ENCODE measurements around the gene PGRMC2. TPM values are rescaled to one million over a fixed set of nuclear protein-coding genes. Genes with fewer than 3 reads are reported as not detected.

The PGRMC2 gene
- total and polyA plus RNA-seq, 5 donors = 37.6 to 66.1 (median 65.2) TPM

DNA sequence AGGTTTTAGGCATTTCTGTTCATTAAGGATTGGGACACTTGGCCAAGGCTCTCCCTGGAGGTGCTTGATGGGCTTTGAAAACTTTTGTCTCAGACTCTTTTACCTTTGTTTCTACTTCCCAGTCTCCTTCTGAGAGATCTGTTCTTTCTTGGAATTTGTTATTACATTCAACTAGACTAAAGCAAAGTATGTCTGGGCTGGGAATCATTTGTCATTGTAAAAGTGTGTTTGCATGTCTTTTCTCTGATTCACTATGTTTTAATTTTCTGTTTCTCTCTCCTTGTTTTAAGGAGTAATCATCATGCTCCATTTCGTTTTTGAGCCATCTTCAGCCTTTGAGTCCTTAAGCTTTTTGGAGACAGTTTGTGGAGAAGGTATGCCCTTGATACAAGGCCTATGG lies 12.2 kb upstream of the PGRMC2 start:
- Histone ChIP-seq H3K4me3 (ENCODE audit: low read length) (no peak overlapping the region), H3K27ac (ENCODE audit: low read length) (no peak overlapping the region), H3K27me3 (ENCODE audit: control insufficient read depth, insufficient read depth) (no peaks in the 10 kb centered on the region), H3K4me1 (ENCODE audit: control insufficient read depth, insufficient read depth, low read length) (no peaks in the 10 kb centered on the region), H3K9me3 (ENCODE audit: control insufficient read depth, low read length) (no peaks in the 10 kb centered on the region)
- DNase-seq (no peak), ATAC-seq (no peak)
- intact Hi-C loops (cut with DNase I) = no loop called here
- WGBS = 89% methylated on average over 1 of the region's 1 CpG

DNA sequence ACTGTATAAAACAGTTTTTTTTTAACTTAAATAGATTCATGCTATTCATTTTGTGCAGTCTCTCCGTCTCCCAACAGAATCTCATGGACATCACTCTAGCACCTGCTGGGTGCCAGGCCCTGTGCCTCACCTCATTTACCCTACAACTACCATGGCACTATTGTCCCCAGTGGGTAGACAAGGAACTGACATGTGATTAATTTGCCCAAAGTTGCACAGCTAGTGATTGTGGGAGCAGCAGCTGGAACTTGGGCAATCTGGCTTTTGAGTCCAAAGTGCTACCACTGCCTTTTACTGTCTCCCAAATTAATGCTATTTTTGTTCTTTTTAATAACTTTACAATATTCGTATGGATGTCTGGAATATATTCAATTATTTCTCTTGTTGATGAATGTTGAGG lies 11.2 kb upstream of the PGRMC2 start:
- no peaks in the 10 kb centered on the region for H3K9me3 ChIP-seq (ENCODE audit: control insufficient read depth, low read length)
- intact Hi-C loops (cut with DNase I) = no loop called here
- H3K27me3 ChIP-seq (ENCODE audit: control insufficient read depth, insufficient read depth) = no peaks in the 10 kb centered on the region
- H3K27ac ChIP-seq (ENCODE audit: low read length) = no peak overlapping the region
- WGBS = 92% methylated on average over 2 of the region's 2 CpGs
- ATAC-seq = no peak
- H3K4me3 ChIP-seq (ENCODE audit: low read length) = no peak overlapping the region
- no peak for DNase-seq
- no peaks in the 10 kb centered on the region for H3K4me1 ChIP-seq (ENCODE audit: control insufficient read depth, insufficient read depth, low read length)

DNA sequence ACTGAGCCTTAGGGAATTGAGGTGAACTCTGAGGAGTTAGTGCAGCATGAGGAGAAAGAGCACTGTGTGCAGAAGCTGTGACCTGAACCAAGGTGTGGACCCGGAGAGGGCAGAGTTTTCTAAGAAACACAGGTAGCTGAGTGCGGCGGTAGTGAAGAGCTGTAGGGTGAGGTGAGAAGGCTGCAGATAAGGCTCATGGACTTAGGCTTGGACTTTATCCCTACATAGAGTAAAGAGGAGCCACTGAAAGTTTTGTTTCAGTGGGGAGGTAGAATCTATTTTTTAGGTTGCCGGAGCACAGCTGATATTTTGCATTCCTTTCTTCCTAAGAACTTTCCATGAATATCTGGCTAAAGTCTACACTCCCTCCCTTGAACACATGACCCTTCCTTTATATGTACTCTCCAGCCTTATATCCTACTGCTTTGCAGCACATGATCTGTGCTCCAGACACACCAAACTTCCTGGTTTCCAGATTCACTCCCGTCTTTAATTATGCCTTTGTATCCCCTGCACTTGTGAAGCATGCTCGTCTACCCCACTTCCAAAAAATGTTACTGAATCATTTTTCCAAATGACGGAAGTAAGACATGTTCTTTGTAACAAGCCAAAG lies 10.6 kb upstream of the PGRMC2 start:
- 93% methylated on average over 7 of the region's 7 CpGs for WGBS
- no peak overlapping the region for H3K27ac ChIP-seq (ENCODE audit: low read length)
- no peak for DNase-seq
- peak in 1 of 2 donors; percentile 45 for ATAC-seq
- no peaks in the 10 kb centered on the region for H3K27me3 ChIP-seq (ENCODE audit: control insufficient read depth, insufficient read depth)
- no peaks in the 10 kb centered on the region for H3K9me3 ChIP-seq (ENCODE audit: control insufficient read depth, low read length)
- H3K4me3 ChIP-seq (ENCODE audit: low read length) = no peak overlapping the region
- intact Hi-C loops (cut with DNase I) = no loop called here
- no peaks in the 10 kb centered on the region for H3K4me1 ChIP-seq (ENCODE audit: control insufficient read depth, insufficient read depth, low read length)

DNA sequence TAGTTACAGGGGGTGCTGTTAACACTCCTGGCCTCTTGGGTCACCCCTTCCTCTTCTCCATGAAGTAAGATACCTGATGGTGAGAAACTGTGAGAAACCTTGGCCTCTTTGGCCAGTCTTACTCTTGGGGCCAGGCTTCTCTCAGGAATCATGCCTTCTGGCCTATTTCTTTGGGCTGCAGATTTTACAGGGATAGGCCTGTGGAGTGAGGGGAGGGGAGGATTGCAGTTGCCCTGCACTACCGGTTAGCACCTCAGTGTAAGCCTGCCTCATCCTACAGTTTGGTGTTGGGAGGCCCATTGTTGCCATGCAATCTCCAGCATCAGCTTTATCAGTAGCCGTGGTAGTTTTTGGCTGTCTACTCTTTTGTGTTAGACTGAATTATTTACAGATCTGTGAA lies 7.6 kb upstream of the PGRMC2 start:
- no peaks in the 10 kb centered on the region for H3K27me3 ChIP-seq (ENCODE audit: control insufficient read depth, insufficient read depth)
- H3K4me3 ChIP-seq (ENCODE audit: low read length) = no peak overlapping the region
- ATAC-seq = no peak
- intact Hi-C loops (cut with DNase I) = no loop called here
- no peaks in the 10 kb centered on the region for H3K9me3 ChIP-seq (ENCODE audit: control insufficient read depth, low read length)
- DNase-seq = no peak
- no peak overlapping the region for H3K27ac ChIP-seq (ENCODE audit: low read length)
- 91% methylated on average over 2 of the region's 2 CpGs for WGBS
- no peaks in the 10 kb centered on the region for H3K4me1 ChIP-seq (ENCODE audit: control insufficient read depth, insufficient read depth, low read length)

- Histone ChIP-seq H3K27ac (ENCODE audit: low read length) (no peak overlapping the region), H3K4me3 (ENCODE audit: low read length) (no peak overlapping the region), H3K9me3 (ENCODE audit: control insufficient read depth, low read length) (no peaks in the 10 kb centered on the region), H3K27me3 (ENCODE audit: control insufficient read depth, insufficient read depth) (no peaks in the 10 kb centered on the region), H3K4me1 (ENCODE audit: control insufficient read depth, insufficient read depth, low read length) (no peaks in the 10 kb centered on the region)
- ATAC-seq = peak; percentile 54 to 88
- WGBS = 56% methylated on average over 3 of the region's 3 CpGs
- intact Hi-C loops (cut with DNase I) = no loop called here
- no peak for DNase-seq
Measured at GRCh38 chr4:128294464-128294863, 6.9 kb upstream of the PGRMC2 start.

- DNase-seq (no peak), ATAC-seq (no peak)
- intact Hi-C loops (cut with DNase I) = no loop called here
- Histone ChIP-seq H3K27me3 (ENCODE audit: control insufficient read depth, insufficient read depth) (no peaks in the 10 kb centered on the region), H3K4me1 (ENCODE audit: control insufficient read depth, insufficient read depth, low read length) (no peaks in the 10 kb centered on the region), H3K9me3 (ENCODE audit: control insufficient read depth, low read length) (no peaks in the 10 kb centered on the region), H3K27ac (ENCODE audit: low read length) (no peak overlapping the region), H3K4me3 (ENCODE audit: low read length) (no peak overlapping the region)
- 83% methylated on average over 2 of the region's 2 CpGs for WGBS
Measured at GRCh38 chr4:128292349-128292748, 4.7 kb upstream of the PGRMC2 start.

GRCh38 chr4:128291096-128291495 lies 3.5 kb upstream of the PGRMC2 start:
- intact Hi-C loops (cut with DNase I) = no loop called here
- no peak overlapping the region for H3K27ac ChIP-seq (ENCODE audit: low read length)
- WGBS = 93% methylated on average over 2 of the region's 2 CpGs
- DNase-seq (no peak), ATAC-seq (no peak)
- no peaks in the 10 kb centered on the region for H3K27me3 ChIP-seq (ENCODE audit: control insufficient read depth, insufficient read depth)
- no peaks in the 10 kb centered on the region for H3K9me3 ChIP-seq (ENCODE audit: control insufficient read depth, low read length)
- no peak overlapping the region for H3K4me3 ChIP-seq (ENCODE audit: low read length)
- H3K4me1 ChIP-seq (ENCODE audit: control insufficient read depth, insufficient read depth, low read length) = no peaks in the 10 kb centered on the region

GRCh38 chr4:128290526-128290925 lies 2.9 kb upstream of the PGRMC2 start:
- DNase-seq (no peak), ATAC-seq (no peak)
- intact Hi-C loops (cut with DNase I) = no loop called here
- WGBS = 93% methylated on average over 3 of the region's 3 CpGs
- Histone ChIP-seq H3K4me3 (ENCODE audit: low read length) (no peak overlapping the region), H3K9me3 (ENCODE audit: control insufficient read depth, low read length) (no peaks in the 10 kb centered on the region), H3K27ac (ENCODE audit: low read length) (no peak overlapping the region), H3K4me1 (ENCODE audit: control insufficient read depth, insufficient read depth, low read length) (no peaks in the 10 kb centered on the region), H3K27me3 (ENCODE audit: control insufficient read depth, insufficient read depth) (no peaks in the 10 kb centered on the region)

DNA sequence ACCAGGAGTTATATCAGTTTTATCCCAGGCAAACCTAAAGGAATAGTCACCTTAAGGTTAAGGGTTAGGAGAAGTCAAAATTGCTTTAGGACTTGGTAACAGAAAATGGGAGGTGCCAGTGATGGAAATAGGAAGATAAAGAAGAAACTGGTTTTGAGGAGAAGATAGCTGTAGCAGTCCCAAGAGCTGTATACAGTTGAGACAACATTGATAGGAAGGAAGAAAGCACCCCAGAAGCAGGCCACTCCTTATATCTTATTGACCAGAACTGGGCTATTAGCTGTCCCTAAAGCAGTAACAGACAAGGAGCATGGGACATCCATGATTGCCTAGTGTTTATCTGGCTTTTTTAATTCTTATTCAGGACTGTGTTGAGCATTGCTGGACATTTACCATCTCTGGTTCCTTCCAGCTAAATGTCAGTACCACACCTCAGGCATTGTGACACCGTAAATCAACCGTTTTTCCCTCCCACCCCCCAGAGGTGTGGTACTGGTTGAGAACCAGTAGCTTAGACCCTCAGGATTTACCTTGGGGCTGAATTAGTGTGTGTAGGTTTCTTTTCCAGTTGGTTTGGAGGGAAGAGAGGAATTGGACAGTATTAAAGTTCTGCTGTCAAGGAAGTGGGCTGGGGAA lies 2.0 kb upstream of the PGRMC2 start:
- intact Hi-C loops (cut with DNase I) = no loop called here
- H3K27me3 ChIP-seq (ENCODE audit: control insufficient read depth, insufficient read depth) = no peaks in the 10 kb centered on the region
- ATAC-seq = no peak
- H3K4me3 ChIP-seq (ENCODE audit: low read length) = no peak overlapping the region
- no peaks in the 10 kb centered on the region for H3K9me3 ChIP-seq (ENCODE audit: control insufficient read depth, low read length)
- no peak overlapping the region for H3K27ac ChIP-seq (ENCODE audit: low read length)
- no peaks in the 10 kb centered on the region for H3K4me1 ChIP-seq (ENCODE audit: control insufficient read depth, insufficient read depth, low read length)
- WGBS = 72% methylated on average over 2 of the region's 2 CpGs
- DNase-seq = no peak

DNA sequence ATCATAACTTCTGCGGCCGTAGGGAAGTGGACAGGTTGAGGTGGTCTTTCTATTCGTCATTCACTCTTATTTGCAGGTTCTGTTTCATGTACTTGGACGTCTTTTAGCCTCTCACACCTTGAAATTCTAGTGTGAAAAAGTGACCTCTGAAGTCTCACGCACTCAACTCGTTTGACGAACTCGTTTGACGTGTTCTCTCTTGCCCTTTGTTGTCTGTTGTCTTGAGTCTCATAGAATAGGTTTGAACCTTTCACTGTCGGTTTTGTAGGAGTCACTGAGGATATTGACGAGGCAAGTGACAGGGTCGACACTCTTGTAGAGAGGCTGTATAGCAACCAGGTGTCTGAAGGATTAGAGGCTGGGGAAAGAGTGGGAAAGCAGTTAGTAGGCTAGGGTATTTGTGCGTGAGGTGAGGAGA lies 1.1 kb upstream of the PGRMC2 start:
- WGBS = 7% methylated on average over 13 of the region's 13 CpGs
- H3K9me3 ChIP-seq (ENCODE audit: control insufficient read depth, low read length) = no peaks in the 10 kb centered on the region
- intact Hi-C loops (cut with DNase I) = no loop called here
- H3K27me3 ChIP-seq (ENCODE audit: control insufficient read depth, insufficient read depth) = no peaks in the 10 kb centered on the region
- DNase-seq (no peak), ATAC-seq (no peak)
- peak overlapping the region; percentile 42 for H3K27ac ChIP-seq (ENCODE audit: low read length)
- H3K4me3 ChIP-seq (ENCODE audit: low read length) = peak overlapping the region; percentile 88
- no peaks in the 10 kb centered on the region for H3K4me1 ChIP-seq (ENCODE audit: control insufficient read depth, insufficient read depth, low read length)

DNA sequence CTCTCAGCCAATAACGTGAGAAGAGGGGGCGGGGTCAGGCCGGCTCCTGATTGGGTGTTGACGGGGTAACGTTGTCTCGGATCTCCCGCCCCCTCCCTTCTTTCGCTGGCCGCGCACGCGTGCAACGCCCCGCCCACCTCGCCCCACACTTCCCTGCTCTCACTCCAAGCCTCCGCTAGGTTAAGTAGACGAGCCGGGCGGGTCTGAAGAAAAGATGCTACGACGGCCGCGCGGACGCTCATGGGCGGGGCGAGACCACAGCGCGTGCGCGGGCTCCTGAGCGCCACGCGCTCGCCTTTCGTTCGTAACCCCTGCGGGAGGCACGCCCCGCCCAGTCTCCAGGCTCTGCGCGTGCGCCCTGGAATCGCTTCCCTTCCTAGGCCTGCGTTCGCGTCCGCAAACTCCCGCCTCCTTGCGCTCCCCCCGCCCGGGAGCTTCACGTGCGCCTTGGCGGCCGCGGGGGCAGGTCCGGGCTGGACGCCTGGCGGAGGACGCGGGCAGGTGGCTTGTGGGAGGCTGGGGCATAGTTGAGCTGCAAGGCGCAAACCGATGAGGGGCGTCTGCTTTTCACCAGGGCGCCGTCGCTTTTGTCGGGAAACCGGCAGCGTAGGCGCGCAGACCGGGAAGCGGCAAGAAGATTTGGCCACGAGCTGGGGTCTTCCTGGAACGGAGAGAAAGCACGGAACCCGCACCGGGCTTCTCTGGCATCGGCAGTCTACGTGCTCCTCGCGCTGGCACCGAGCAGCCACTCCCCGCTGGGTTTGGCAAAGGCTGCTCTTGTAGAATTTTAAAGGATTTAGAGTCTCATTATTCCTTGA lies 467 bp upstream of the PGRMC2 start:
- under 1% methylated on average over 86 of the region's 86 CpGs for WGBS
- intact Hi-C loops (cut with DNase I) = no loop called here
- peak; percentile 97 for ATAC-seq

More for the DNA sequence above, 467 bp upstream of the PGRMC2 start:
- peak; percentile 100 for DNase-seq
- H3K4me3 ChIP-seq (ENCODE audit: low read length) = peak overlapping the region; percentile 88
- H3K27ac ChIP-seq (ENCODE audit: low read length) = peak overlapping the region; percentile 42
- H3K4me1 ChIP-seq (ENCODE audit: control insufficient read depth, insufficient read depth, low read length) = no peaks in the 10 kb centered on the region
- H3K27me3 ChIP-seq (ENCODE audit: control insufficient read depth, insufficient read depth) = no peaks in the 10 kb centered on the region
- no peaks in the 10 kb centered on the region for H3K9me3 ChIP-seq (ENCODE audit: control insufficient read depth, low read length)

Measured in right cardiac atrium (tissue), 5 donors.